IPS DF 19.7 (cell line): Measurements from ENCODE around the gene MGST3.
"Not testable (repeated sequence)": the region's sequence is repeated elsewhere in the genome, so short reads cannot be mapped to it uniquely, and the experiment has no call there.

Source experiments
- DNase-seq: peaks from one replicate; pipeline ENCODE4 v3.0.0-alpha.2; 2013; ENCODE audit warnings: low read depth, low spot score

MGST3 gene

GRCh38 chr1:165697881-165698760, 67.1 kb downstream of the MGST3 start, which contains the start of gene ALDH9A1:
ALDH9A1 (minus strand) TSS chr1:165698562; CDS start chr1:165698558, 4 bp downstream.
- no peak for DNase-seq

GRCh38 chr1:165698761-165699052, 67.7 kb downstream of the MGST3 start:
- no peak for DNase-seq

DNA sequence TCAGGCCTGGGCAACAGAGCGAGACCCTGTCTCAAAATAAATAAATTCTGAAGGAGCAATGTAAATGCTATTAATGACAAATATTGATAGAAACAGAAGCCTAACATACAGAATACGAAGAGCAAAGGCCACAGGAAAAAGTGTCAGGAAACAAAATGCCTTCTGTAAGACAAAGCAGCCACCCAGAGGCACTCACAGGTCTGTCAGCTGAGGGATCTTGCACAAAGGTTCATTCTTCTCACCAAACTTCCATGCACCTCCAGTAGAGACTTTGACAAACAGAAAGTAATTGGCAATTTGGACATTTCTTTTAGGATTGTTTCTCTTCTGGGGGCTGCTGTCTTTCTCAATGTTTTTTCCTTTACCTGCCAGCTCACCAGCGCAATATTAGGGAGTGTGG, 68.5 kb downstream of the MGST3 start:
- DNase-seq: no peak

- not testable (repeated sequence) for DNase-seq
Observed at GRCh38 chr1:165701922-165702321, 70.9 kb downstream of the MGST3 start.

GRCh38 chr1:165703648-165704047, 72.6 kb downstream of the MGST3 start:
- DNase-seq: no peak
